HFFc6 (cell line): ENCODE measurements around the gene TMEM266. TPM values are rescaled to one million over a fixed set of nuclear protein-coding genes. Genes with fewer than 3 reads are reported as not detected.

Experiments used
- DNase-seq: peaks from one replicate; pipeline ENCODE4 v3.0.0-alpha.2; 2018
- H3K27ac Mint-ChIP-seq: 2 replicates; pipeline ENCODE4 v1.8.0; 2020; ENCODE audit warnings: mild to moderate bottlenecking, mixed read lengths
- H3K27me3 Mint-ChIP-seq: 2 replicates; pipeline ENCODE4 v1.8.0; 2021; ENCODE audit warnings: mild to moderate bottlenecking, moderate library complexity, mixed read lengths; ENCODE audit not compliant: insufficient read depth
- H3K36me3 Mint-ChIP-seq: 2 replicates; pipeline ENCODE4 v1.8.0; 2021; ENCODE audit warnings: low read depth, mixed read lengths
- H3K4me1 Mint-ChIP-seq: 2 replicates; pipeline ENCODE4 v1.8.0; 2020; ENCODE audit warnings: low read depth, mixed read lengths
- H3K4me3 Mint-ChIP-seq: 2 replicates; pipeline ENCODE4 v1.8.0; 2020; ENCODE audit warnings: mild to moderate bottlenecking, moderate library complexity, mixed read lengths
- H3K9me3 Mint-ChIP-seq: 2 replicates; pipeline ENCODE4 v1.8.0; 2020; ENCODE audit warnings: mild to moderate bottlenecking, mixed read lengths
- total RNA-seq, 6 experiments: library from RNA; stranded (reverse); fragmentation: NEBNext Ultra II Directional; extraction: Animal tissue kit (Norgen Biotek cat#: 25700); gene quantifications; 2 replicates in 1 of 6; 3 replicates in 5 of 6; pipeline ENCODE4 v1.2.3, GENCODE V29; 2021
- TF ChIP-seq, protein P1 (sequence below): fragments of 200-600 bp; sonication (generic); IDR thresholded peaks from 2 replicates; pipeline ENCODE4 v1.5.0; 2021; ENCODE audit warnings: antibody characterized with exemption, mild to moderate bottlenecking

TMEM266 gene
- total RNA-seq, 6 experiments from 2014 or later = 0.10 to 0.19 (median 0.17) TPM; not detected in 1

DNA sequence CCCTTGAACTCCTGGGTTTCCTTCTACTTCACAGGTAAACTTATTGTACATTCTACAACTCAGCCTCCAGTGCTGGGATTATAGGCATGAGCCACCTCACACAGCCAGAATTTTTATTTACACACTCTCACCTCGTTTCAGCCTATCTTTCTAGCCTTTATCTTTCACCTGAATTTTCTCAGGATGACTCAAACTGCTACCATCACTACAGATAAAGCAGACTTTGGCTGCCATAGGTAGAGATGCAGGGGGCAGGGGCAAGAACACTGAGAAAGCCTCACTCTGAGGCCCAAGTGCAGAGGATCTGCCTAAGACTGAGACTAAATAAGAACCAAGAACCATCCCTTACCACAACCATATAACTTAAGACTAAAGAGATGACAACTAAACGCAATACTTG is 192.5 kb downstream of the TMEM266 start:
- no peak for DNase-seq
- H3K9me3 Mint-ChIP-seq = no peaks in the 10 kb centered on the region
- no peaks in the 10 kb centered on the region for H3K4me1 Mint-ChIP-seq
- no peaks in the 10 kb centered on the region; the same call in 1 of the 2 replicates for H3K36me3 Mint-ChIP-seq
- H3K27me3 Mint-ChIP-seq = no peaks in the 10 kb centered on the region; the same call in 1 of the 2 replicates
- no peak overlapping the region for H3K27ac Mint-ChIP-seq
- H3K4me3 Mint-ChIP-seq = no peak overlapping the region
- TF ChIP-seq, protein P1, sequence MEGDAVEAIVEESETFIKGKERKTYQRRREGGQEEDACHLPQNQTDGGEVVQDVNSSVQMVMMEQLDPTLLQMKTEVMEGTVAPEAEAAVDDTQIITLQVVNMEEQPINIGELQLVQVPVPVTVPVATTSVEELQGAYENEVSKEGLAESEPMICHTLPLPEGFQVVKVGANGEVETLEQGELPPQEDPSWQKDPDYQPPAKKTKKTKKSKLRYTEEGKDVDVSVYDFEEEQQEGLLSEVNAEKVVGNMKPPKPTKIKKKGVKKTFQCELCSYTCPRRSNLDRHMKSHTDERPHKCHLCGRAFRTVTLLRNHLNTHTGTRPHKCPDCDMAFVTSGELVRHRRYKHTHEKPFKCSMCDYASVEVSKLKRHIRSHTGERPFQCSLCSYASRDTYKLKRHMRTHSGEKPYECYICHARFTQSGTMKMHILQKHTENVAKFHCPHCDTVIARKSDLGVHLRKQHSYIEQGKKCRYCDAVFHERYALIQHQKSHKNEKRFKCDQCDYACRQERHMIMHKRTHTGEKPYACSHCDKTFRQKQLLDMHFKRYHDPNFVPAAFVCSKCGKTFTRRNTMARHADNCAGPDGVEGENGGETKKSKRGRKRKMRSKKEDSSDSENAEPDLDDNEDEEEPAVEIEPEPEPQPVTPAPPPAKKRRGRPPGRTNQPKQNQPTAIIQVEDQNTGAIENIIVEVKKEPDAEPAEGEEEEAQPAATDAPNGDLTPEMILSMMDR = no peak

DNA sequence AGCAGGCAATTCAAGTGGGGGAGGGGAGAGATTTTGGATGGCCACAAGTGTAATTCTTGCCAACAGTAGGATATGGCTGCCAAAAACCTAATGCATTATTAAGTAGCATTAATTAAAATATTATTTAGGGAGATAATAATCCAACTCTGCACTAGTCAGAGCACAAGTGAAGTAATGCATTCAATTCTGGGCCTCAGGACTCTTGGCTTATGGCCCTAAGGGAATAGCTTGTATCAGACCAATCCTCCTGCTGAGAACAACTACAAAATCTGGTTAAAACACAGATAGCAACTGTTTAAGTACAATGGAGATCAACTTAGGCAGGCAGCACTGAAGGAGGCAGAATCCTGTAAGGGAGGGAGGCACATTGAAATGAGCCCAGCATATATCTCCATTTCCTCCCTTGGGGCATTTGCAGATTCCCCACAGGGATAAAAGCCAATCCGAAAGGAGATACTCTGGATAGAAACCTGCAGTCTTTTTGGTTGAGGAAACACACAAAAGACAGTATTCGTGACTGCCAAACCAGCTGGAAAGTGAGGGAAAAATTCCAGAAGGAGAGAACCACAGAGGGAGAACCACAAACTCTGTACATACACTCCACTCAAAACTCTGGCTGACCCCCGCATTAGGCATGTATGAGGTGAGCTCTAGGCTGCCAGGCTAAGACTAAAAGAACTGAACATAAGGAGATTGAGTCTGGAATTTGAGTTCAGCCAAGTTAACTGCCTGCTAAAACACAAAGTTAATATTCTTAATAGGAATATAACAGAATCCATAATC is 194.1 kb downstream of the TMEM266 start:
- Mint-ChIP-seq H3K4me3 (no peak overlapping the region), H3K9me3 (no peaks in the 10 kb centered on the region), H3K4me1 (no peaks in the 10 kb centered on the region), H3K27ac (no peak overlapping the region), H3K27me3 (no peaks in the 10 kb centered on the region; the same call in 1 of the 2 replicates), H3K36me3 (peaks cover under 1% of the 10 kb centered on the region; the same call in 1 of the 2 replicates)
- TF ChIP-seq, protein P1 = no peak
- DNase-seq = no peak

Other genes starting within 250 kb of the TMEM266 start
- 10 to 100 TPM; 38.4 to 45.6 (median 43.2) TPM for gene UBE2Q2, start 216.5 kb upstream of the TMEM266 start, total RNA-seq
- gene FBXO22, start 156.1 kb upstream of the TMEM266 start, total RNA-seq = 10 to 100 TPM; 48.1 to 51.3 (median 49.4) TPM
- gene NRG4, start 47.6 kb upstream of the TMEM266 start, total RNA-seq = not detected